Heart right ventricle (tissue), 16 donors: ENCODE data around the gene PPP3R1. TPM values are rescaled to one million over a fixed set of nuclear protein-coding genes. Genes with fewer than 3 reads are reported as not detected.

Experiments used
- ATAC-seq, 8 donors: fragments of 200-7000 bp; cut with Tn5 transposase; one replicate each; pipeline ENCODE4 v1.9.1; 2020; ENCODE audit warnings: mild to moderate bottlenecking in 8 of 8, moderate library complexity in 8 of 8, moderate number of reproducible peaks in 1 of 8
- DNase-seq, 2 donors: peaks; one replicate each; pipeline ENCODE4 v3.0.0-alpha.2; 2020
- H3K27ac ChIP-seq, 10 donors: fragments of 200-600 bp; sonication (generic) in 2 of 10; one replicate each; pipeline versions ENCODE4 v1.5.0 to v1.8.0; 2020 to 2022; ENCODE audit warnings: mild to moderate bottlenecking in 3 of 10
- H3K27me3 ChIP-seq, 7 donors: fragments of 200-600 bp; one replicate each; pipeline ENCODE4 v1.8.0; 2021 to 2022; ENCODE audit warnings: mild to moderate bottlenecking in 2 of 7
- H3K36me3 ChIP-seq, 9 donors: fragments of 200-600 bp; sonication (generic) in 1 of 9; one replicate each; pipeline versions ENCODE4 v1.5.0 to v1.8.0; 2020 to 2022; ENCODE audit warnings: mild to moderate bottlenecking in 2 of 9
- H3K4me1 ChIP-seq, 9 donors: fragments of 200-600 bp; sonication (generic) in 1 of 9; one replicate each; pipeline versions ENCODE4 v1.5.0 to v1.8.0; 2020 to 2022; ENCODE audit warnings: mild to moderate bottlenecking in 4 of 9
- H3K4me3 ChIP-seq, 10 donors: fragments of 200-600 bp; sonication (generic) in 2 of 10; one replicate each; pipeline versions ENCODE4 v1.5.0 to v1.8.0; 2020 to 2022; ENCODE audit warnings: mild to moderate bottlenecking in 7 of 10, moderate library complexity in 2 of 10
- H3K9me3 ChIP-seq, 11 donors: fragments of 200-600 bp in 10 of 11; sonication (generic) in 2 of 11; one replicate each; pipeline versions ENCODE4 v1.5.0 to v1.8.0; 2013 to 2022; ENCODE audit warnings: mild to moderate bottlenecking in 2 of 11, control low read depth in 1 of 11, moderate library complexity in 1 of 11
- CTCF ChIP-seq, 9 donors: fragments of 200-600 bp; sonication (generic) in 2 of 9; IDR thresholded peaks; one replicate each; pipeline versions ENCODE4 v1.5.0 to v1.8.0; 2021 to 2022; ENCODE audit warnings: antibody characterized with exemption in 9 of 9, mild to moderate bottlenecking in 5 of 9, moderate library complexity in 1 of 9
- WGBS, 2 donors: extraction: QIAGEN DNeasy Blood & Tissue Kit; methylation state at CpG; one replicate each; pipeline ENCODE4 v1.1.7; 2013; ENCODE audit warnings: inconsistent platforms in 1 of 2; 5-methylcytosine and 5-hydroxymethylcytosine counted together
- intact Hi-C, 10 donors: fragments of 100-400 bp; cut with DNase I; formaldehyde crosslinking; loops; one replicate each; pipeline versions ENCODE4 v1.11.1 to v1.14.2; 2022
- polyA plus RNA-seq, 2 donors: library from polyadenylated mRNA; stranded (reverse); fragments of 200-250 nt; gene quantifications; one replicate each; pipeline ENCODE4 v1.2.3, GENCODE V29; 2013
- total RNA-seq, 10 donors: library from RNA; stranded (reverse); fragmentation: NEBNext Ultra II Directional in 3 of 10; extraction: Animal tissue kit (Norgen Biotek cat#: 25700) in 3 of 10; gene quantifications; one replicate each; pipeline versions ENCODE4 v1.2.1 to v1.2.4, GENCODE V29; 2021 to 2023
- donor health status: Arrhythmogenic right ventricular cardiomyopathy.
- donor health status: ischemic (EF 13 %, LVEDD 7.1; RV severe dilation, severe dysfunction).
- donor health status: healthy with polysubstance abuse.
- donor health status: DM: no; HTN: yes; CAD: no.
- donor health status: DM: no; HTN: no; CAD: no.
- donor health status: ischemic (EF 25% LVEDD 6.9; RV normal size, moderate dysfunction).
- donor health status: ischemic (EF 25% LVEDD 5.7; RV mildly dilated, moderate dysfunction).
- donor health status: healthy.
- donor health status: DM: yes; HTN: yes; CAD: no.
- donor health status: Ischemic cardiomyopathy.
- donor health status: ischemic (EF 35%, LVEDD 5.7; RV mildly dilated, moderate dysfunction).
- donor health status: nonischemic (EF 11% LVEDD 7.7; RV severe dilation, severe dysfunction).
- donor health status: DM: yes; HTN: yes; CAD: no.
- donor health status: PGD.
- donor health status: ischemic (EF 29% LVEDD 5.4; RV normal size, mild dysfunction).
- donor health status: nonischemic (EF 23%, LVEDD 6.1; RV moderate dilation, normal function).

The PPP3R1 gene
- total and polyA plus RNA-seq, 12 donors, result 8.4 to 46.1 (median 38.6) TPM

DNA sequence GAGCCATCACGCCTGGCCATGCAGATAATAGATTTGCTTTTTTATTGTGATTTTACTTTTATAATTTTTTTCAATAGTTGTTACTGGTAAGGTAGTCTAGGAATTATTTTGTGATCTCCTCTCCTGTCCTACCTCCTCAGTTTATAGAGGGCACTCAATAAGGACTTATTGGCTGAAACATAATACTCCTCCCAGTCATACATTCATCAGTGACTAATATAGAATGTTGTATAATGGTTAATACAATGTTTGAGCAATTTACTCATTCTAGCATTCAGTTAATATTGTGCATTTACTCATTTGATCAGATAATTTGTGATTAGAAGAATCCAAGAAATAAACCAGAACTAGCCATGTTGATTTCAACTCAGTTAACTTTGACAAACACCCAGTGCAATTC is 25.8 kb upstream of the PPP3R1 start:
- no peak for ATAC-seq
- intact Hi-C loops, result no loop called here
- 100% methylated on average over 1 of the region's 1 CpG for WGBS, 2 donors

DNA sequence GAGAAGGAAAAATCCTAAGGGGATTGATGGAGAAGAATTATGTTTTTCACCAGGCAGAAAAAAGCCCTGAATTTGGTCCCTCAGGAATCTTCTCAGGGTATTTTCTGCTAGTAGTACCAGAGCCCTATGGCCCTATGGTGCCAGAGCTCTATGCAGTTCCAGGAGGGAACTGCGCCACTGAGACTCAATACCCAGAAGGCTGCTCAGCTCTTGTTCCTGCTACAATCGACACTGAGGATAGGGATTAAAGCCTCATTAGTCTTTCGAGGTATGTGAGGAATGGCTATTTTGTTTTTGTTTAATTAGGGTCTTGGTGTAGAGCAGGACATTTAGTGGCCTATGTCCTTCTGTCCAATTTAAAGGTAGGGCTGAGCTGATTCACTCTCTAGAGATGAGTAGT is 21.7 kb upstream of the PPP3R1 start:
- no peaks in the 10 kb centered on the region for H3K36me3 ChIP-seq
- no peak overlapping the region for H3K27ac ChIP-seq
- ATAC-seq (no peak), DNase-seq (no peak)
- TF ChIP-seq CTCF (IDR thresholded peaks at IDR 0.05), result no peak
- H3K4me1 ChIP-seq, result peaks cover 0 to 18% (median 3%) of the 10 kb centered on the region in 9 donors
- no peaks in the 10 kb centered on the region for H3K9me3 ChIP-seq
- no peaks in the 10 kb centered on the region for H3K27me3 ChIP-seq
- intact Hi-C loops, result no loop called here
- no peak overlapping the region for H3K4me3 ChIP-seq
- 54 to 65% methylated on average over 3 of the region's 3 CpGs for WGBS, 2 donors

More for the DNA sequence above, 25.8 kb upstream of the PPP3R1 start:
- Histone ChIP-seq H3K4me3 (no peak overlapping the region), H3K4me1 (peaks cover 0 to 12% (median 0%) of the 10 kb centered on the region in 9 donors), H3K27me3 (no peaks in the 10 kb centered on the region), H3K27ac (no peak overlapping the region), H3K9me3 (no peaks in the 10 kb centered on the region), H3K36me3 (no peaks in the 10 kb centered on the region)
- no peak for TF ChIP-seq CTCF (IDR thresholded peaks at IDR 0.05)
- DNase-seq, result no peak

GRCh38 chr2:68272246-68272994 is 20.1 kb upstream of the PPP3R1 start:
- Histone ChIP-seq H3K4me3 (no peak overlapping the region), H3K36me3 (no peaks in the 10 kb centered on the region), H3K27me3 (no peaks in the 10 kb centered on the region), H3K4me1 (peaks cover 0 to 18% (median 3%) of the 10 kb centered on the region in 9 donors), H3K27ac (peak overlapping the region in 3 of 10 donors; percentile 7 to 43 (median 10)), H3K9me3 (no peaks in the 10 kb centered on the region)
- DNase-seq (no peak), ATAC-seq (peak in 4 of 8 donors; percentile 43 to 87 (median 56))
- no peak for TF ChIP-seq CTCF (IDR thresholded peaks at IDR 0.05)
- intact Hi-C loops, result no loop called here
- 79% methylated on average over 2 of the region's 2 CpGs for WGBS, 2 donors

GRCh38 chr2:68266655-68267054 is 14.3 kb upstream of the PPP3R1 start:
- no peaks in the 10 kb centered on the region for H3K27me3 ChIP-seq
- WGBS, 2 donors, result 97% methylated on average over 1 of the region's 1 CpG
- H3K9me3 ChIP-seq, result no peaks in the 10 kb centered on the region
- intact Hi-C loops, result no loop called here
- H3K27ac ChIP-seq, result no peak overlapping the region
- peaks cover 0 to 1% (median 0%) of the 10 kb centered on the region in 9 donors for H3K4me1 ChIP-seq
- TF ChIP-seq CTCF (IDR thresholded peaks at IDR 0.05), result no peak
- no peak for DNase-seq
- H3K4me3 ChIP-seq, result no peak overlapping the region
- ATAC-seq, result no peak
- H3K36me3 ChIP-seq, result no peaks in the 10 kb centered on the region
